Activated CD8-positive, alpha-beta memory T cell treated with anti-CD3 and anti-CD28 coated beads for 1 hour (primary cell): ENCODE results near the gene PPP1R7.
"Not testable (repeated sequence)": the region's sequence is repeated elsewhere in the genome, so short reads cannot be mapped to it uniquely, and the experiment has no call there.

Source experiments
- DNase-seq, 2 donors: peaks; one replicate each; pipeline ENCODE4 v3.0.0-alpha.2; 2020; ENCODE audit warnings: low read depth in 1 of 2; ENCODE audit errors: extremely low read depth in 1 of 2

Gene PPP1R7, protein sequence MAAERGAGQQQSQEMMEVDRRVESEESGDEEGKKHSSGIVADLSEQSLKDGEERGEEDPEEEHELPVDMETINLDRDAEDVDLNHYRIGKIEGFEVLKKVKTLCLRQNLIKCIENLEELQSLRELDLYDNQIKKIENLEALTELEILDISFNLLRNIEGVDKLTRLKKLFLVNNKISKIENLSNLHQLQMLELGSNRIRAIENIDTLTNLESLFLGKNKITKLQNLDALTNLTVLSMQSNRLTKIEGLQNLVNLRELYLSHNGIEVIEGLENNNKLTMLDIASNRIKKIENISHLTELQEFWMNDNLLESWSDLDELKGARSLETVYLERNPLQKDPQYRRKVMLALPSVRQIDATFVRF

DNA sequence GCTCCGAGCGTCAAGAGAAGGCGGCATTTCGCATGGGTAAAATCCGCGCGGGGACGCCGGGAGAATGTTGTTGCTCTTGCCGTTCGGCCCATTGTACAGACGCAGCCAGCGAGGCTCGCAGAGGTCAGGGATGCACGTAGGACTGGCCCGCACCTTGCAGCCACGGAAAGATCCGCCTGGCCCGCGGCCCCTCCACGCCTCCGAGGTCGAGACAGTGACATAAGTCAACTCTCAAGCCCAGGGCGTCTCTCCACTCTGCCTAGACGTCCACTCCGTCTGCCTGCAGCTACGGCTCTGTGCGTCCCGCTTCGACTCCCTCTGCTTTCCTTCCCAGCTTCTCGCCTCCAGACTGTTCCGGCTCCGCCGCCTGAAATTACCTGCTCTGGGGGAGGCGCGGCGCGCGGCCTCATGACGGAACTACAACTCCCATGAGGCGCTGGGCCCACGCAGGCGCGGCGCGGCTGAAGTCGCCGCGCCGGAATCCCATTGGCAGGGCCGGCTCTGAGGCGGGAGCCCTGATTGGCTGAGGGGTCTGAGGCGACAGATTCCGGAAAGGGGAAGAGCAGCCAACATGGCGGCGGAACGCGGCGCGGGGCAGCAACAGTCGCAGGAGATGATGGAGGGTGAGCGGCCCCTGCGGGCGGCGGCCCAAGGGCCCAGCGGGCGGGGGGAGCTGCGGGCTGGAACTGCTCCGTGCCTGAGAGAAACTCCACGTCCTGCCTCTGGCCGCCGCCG is at the start of gene PPP1R7:
Gene PPP1R7 (plus strand): TSS at position 543 of the 735 bp plus-strand sequence. CDS start 29 bp downstream, at position 572.
- peak; percentile 88 to 89 for DNase-seq

- peak; percentile 60 to 81 for DNase-seq
These were observed 47.9 kb upstream of the PPP1R7 start, which contains the start of gene MTERF4 for GRCh38 chr2:241102239-241102803. MTERF4 (minus strand) TSS chr2:241102287; CDS start chr2:241102273, 14 bp downstream.

DNA sequence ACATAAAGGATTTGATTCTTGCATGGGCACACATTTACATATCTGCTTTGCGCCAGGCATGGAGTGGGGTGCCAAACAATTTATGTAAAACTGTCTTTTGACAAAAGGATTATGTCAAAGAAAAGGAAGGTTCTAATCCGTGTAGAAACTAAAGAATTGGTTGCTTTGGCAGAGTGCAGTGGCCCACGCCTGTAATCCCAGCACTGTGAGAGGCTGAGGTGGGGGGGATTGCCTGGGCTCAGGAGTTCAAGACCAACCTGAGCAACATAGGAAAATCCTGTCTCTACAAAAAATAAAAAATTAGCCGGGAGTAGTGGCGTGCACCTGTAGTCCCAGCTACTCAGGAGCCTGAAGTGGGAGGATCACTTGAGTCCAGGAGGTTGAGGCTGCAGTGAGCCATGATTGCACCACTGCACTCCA is 47.1 kb upstream of the PPP1R7 start:
- no peak for DNase-seq

DNA sequence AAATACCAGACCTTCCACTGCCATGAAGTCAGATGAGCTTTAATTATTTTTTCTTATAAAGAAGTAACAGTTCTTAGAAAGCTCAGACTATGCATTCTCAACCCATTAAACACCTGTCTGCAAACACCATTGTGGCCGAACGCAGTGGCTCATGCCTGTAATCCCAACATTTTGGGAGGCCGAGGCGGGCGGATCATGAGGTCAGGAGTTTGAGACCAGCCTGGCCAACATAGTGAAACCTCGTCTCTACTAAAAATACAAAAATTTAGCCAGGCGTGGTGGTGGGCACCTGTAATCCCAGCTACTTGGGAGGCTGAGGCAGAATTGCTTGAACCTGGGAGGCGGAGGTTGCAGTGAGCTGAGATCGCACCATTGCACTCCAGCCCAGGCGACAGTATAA is 45.7 kb upstream of the PPP1R7 start:
- DNase-seq, result not testable (repeated sequence)

GRCh38 chr2:241105641-241106040 is 44.6 kb upstream of the PPP1R7 start:
- DNase-seq, result no peak

- DNase-seq, result no peak
These were observed 43.1 kb upstream of the PPP1R7 start for GRCh38 chr2:241107031-241107783.

- no peak for DNase-seq
These were observed 41.7 kb upstream of the PPP1R7 start for GRCh38 chr2:241108271-241109209.

DNA sequence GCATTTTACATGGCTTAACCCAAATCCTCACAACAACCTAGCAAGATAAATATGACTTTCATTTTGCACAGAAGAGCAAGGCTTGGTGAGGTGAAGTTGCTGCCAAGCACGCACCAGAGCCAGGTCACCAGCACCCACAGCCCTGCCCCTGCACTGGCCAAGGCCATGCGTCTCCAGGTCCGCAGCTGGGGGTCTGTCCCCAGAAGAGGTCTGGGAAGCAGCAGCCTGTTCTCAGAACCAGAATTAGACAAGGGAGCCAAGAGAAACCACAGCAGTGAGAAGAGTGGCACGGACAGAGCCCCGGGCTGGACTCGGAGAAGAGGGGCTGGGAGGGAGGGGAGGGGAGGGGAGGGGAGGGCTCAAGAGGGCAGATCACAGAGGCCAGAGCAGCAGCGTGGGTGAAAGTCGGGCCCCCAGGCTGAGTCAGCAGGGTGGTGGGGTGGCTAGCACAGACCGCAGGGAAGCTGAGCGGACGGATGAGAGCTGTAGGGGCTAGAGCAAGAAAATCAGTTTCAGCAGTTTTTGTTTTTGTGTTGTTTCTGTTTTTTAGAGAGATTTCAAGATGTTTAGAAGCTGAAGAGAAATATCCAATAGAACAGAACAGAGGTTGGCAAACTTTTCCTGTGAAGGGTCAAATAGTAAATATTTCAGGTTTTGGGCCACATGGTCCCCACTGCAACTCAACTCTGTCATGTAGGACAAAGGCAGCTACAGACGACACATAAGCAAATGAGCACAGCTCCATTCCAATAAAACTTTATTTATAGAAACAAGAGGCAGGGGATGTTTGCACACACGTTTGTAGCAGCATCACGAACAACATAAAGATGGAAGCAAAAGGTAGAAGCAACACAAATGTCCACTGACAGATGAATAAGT is 40.8 kb upstream of the PPP1R7 start:
- DNase-seq, result no peak

DNA sequence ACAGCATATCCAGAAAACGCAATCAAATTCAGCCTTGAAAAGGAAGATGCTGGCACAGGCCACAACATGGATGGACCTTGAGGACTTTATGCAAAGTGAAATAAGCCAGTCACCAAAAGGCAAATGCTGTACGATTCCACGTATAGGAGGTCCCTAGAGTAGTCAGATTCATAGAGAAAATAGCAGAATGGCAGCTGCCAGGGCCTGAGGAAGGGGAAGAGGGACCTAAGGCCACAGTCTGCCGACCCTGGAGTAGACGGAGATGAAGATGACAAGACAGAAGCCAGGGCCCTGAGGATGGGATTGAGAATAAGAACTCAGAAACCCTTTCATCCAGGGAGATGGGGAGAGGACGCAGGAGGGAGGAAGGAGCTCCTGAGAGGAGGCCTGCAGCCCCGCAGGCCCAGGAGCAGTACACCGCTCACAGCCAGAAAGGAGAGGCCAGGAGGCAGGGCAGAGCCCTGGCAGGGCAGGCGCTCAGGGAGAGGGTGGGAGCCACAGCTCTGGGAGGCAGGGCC is 40.1 kb upstream of the PPP1R7 start:
- no peak for DNase-seq

GRCh38 chr2:241110607-241111439 is 39.4 kb upstream of the PPP1R7 start:
- no peak for DNase-seq

DNA sequence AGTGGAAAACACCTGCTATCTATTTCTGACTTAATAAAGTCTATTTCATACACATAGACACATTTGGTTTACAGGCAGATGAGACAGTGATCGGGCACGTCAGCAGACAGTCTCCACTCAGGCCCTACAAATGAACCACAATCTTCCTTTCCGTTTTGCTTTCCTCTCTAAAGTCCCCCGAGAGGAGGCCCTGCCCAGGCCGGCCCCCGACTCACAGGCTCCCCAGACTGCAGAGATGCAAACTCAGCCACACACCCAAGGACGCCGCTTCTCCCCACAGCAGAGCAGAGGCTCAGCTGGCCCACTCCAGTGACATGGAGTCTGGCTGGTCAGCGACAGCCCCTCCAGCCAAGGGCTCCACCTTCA is 38.8 kb upstream of the PPP1R7 start:
- DNase-seq, result no peak

- no peak for DNase-seq
These were observed 38.2 kb upstream of the PPP1R7 start for GRCh38 chr2:241112046-241112445.

GRCh38 chr2:241112592-241112991 is 37.7 kb upstream of the PPP1R7 start:
- peak in 1 of 2 donors; percentile 57 for DNase-seq

GRCh38 chr2:241114836-241115235 is 35.4 kb upstream of the PPP1R7 start:
- no peak for DNase-seq

GRCh38 chr2:241115361-241115760 is 34.9 kb upstream of the PPP1R7 start:
- no peak for DNase-seq

GRCh38 chr2:241116606-241117560 is 33.4 kb upstream of the PPP1R7 start:
- DNase-seq, result no peak
